Measurements from ENCODE around the gene AKT3.

The AKT3 gene

GRCh38 chr1:243732637-243733036, 117.4 kb downstream of the AKT3 start:
- no peak for DNase-seq (ENCODE audit: low read depth in 2 of 2)

DNA sequence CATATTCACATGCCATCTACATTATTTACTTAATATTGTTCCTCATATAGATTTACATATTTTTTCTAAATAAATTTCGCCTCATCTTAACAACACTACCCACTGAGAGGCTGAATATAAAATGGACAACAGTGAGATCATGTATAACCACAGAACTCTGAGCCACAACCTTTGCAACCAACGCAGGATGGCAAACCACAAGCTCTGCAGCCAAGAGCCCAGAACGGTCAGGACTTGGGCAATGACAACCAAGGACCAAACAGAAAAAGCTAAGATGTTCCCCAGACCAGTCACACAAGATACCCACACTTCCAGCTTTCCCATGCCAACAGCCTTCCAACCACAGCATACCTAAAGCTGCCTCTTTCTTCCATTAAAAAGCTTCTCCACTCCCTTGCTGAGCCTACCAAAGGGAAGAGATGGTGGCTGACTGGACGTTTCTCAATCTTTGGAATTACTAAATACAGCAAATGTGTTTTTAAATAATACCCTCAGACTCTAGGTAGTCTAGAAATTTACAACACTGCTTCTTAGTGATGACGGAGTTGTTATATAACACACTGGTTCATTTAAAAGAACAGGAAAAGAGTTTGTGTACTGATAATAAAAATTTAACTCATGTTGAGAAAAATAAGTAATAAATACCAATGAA, 117.9 kb downstream of the AKT3 start:
- DNase-seq (ENCODE audit: low read depth in 2 of 2), result no peak

DNA sequence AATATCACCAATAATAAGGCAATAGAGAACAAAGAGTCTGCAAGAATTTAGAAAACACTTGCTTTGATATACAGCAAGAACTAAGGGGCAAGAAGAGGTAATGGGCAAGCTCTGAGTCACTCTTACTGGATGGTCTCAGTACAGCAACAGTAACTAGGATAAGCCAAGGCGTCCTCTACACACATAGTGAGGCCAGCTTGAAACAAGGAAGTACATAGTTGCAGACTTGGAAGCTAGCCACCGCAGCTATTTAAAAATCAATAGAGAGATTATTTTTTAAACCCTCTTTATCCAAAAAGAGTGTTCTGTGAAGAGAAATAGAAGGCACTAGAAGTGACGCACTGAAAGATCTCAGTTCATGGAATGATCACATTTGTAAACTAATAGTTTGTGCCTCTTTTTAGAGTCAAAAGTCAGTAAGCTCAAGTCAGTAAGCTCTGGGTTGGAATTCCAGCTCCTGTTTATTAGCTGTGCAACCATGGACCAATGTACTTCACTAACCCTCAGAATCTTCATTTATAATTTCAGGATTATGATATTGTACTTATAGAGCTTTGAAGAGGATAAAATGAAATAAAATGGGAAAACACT, 118.6 kb downstream of the AKT3 start:
- no peak for DNase-seq (ENCODE audit: low read depth in 2 of 2)

- no peak for DNase-seq (ENCODE audit: low read depth in 2 of 2)
These were observed 119.4 kb downstream of the AKT3 start for GRCh38 chr1:243730487-243731150.

- DNase-seq (ENCODE audit: low read depth in 2 of 2), result no peak
These were observed 120.1 kb downstream of the AKT3 start for GRCh38 chr1:243729956-243730355.

DNA sequence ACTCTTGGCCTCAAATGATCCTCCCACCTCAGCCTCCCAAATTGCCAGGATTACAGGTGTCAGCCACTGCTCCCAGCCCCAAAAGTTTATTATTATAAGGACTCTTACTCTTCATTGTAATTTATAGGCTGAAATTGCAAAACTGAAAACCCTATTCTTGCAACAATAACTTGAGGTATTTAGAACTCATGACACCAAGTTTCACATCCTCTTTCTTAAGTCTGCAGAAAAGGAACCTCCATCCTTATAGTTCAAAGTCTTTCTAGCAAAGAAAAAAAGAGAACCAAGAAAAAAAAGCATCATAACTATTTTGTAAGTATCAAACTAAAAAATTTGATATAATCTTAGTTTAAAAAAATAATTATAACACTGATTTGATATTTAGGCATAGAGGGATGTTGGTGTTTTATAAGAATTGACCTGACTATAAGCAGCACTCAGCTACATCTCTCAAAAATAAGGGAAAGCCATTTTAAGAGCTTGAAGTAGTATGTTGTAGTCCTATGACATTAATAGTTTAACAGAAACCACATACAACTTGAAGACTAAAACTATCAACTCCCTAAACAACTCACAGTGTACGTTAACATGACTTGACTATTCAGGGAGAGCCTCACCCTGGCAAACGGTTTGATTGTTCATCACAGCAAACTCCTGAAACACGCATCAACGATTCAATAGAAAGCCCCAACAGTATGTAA, 122.4 kb downstream of the AKT3 start:
- no peak for DNase-seq (ENCODE audit: low read depth in 2 of 2)

DNA sequence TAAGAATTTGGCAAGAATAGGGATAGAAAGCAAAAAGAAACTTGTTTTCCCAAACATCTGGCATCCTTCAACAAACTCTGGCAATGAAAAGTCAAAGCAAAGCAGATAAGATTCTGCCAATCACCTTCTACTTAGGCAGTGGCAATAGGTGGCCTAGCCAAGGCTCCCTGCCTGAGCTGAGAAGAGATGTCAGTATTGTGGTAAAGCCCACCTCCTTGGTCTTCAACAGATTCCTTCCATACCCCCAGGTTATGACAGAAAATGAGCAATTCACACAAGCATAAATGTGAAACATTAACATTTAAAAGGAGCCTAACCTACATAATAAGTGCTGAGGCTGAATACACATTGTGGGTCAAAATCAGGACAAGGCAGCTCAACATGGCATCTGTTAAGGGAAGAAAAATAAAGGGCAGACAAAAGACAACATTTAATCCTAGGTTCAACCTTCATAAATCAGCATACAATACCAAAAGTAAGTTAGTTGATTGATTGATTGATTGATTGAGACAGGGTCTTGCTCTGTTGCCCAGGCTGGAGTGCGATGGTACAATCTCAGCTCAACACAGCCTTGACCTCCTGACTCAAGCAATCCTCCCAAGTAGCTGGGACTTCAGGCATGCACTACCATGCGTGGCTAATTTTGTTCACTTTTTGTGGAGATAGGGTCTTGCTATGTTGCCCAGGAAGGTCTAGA, 123.1 kb downstream of the AKT3 start:
- no peak for DNase-seq (ENCODE audit: low read depth in 2 of 2)

DNA sequence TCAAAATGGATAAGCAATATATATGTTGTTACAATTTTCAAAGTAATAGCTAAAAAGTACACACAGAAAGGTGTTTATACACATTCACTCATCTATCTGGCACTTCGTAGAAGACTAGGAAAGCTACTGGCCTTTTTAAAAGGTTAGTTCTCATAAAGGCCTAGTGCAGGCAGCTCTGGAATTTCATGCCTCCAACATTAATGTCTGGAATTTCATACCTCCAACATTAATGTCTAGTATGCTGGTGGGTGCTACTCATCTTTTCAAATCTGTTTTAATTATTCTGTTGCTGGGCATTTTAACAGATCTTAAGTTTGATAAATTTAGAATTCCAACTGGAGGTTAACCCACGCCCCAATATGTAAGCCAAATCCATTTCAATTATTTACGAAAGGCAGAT, 124.2 kb downstream of the AKT3 start:
- no peak for DNase-seq (ENCODE audit: low read depth in 2 of 2)

GRCh38 chr1:243725075-243725474, 125.0 kb downstream of the AKT3 start:
- no peak for DNase-seq (ENCODE audit: low read depth in 2 of 2)

GRCh38 chr1:243723458-243724043, 126.5 kb downstream of the AKT3 start:
- DNase-seq (ENCODE audit: low read depth in 2 of 2), result no peak

DNA sequence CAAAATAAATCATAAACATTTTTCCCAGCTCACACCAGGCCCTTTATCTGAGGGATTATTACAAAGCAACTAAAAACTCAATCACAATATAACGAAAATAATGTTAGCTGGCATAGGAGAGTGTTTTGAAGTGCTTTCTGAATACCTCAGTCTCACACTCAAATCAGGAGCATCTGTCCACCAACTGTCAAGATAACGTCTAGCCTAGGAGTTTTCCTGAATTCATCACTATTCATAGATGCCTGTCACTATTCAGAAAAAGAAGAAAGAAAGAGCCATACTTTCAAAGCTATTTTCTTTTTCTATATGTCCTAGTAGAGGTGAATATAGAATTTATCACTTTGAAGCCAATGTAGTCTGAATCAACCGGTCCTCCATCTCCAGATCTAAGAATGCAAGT, 127.0 kb downstream of the AKT3 start:
- no peak for DNase-seq (ENCODE audit: low read depth in 2 of 2)

DNA sequence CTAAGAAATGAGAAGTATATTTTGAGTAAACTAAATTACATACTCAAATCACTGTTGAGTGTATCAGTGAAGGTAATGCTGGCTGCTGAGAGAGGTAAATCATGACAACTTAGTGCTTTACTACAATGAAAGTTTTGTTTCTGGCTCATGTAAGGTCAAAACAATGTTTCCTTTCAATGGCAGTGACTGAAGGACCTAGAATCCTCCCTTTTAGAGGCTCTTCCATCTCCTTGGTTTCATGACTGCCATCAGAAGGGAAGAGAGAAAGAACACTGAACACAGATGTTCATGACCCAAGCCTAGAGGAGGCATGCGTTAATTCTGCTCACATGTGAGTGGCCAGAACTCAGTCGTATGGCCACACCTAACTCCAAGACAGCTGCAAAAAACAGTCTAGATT, 130.6 kb downstream of the AKT3 start:
- no peak for DNase-seq (ENCODE audit: low read depth in 2 of 2)

GRCh38 chr1:243718893-243719292, 131.2 kb downstream of the AKT3 start:
- DNase-seq (ENCODE audit: low read depth in 2 of 2), result no peak

- DNase-seq (ENCODE audit: low read depth in 2 of 2), result no peak
These were observed 132.0 kb downstream of the AKT3 start for GRCh38 chr1:243718022-243718421.

- DNase-seq (ENCODE audit: low read depth in 2 of 2), result no peak
These were observed 133.1 kb downstream of the AKT3 start for GRCh38 chr1:243716906-243717305.

- DNase-seq (ENCODE audit: low read depth in 2 of 2), result no peak
These were observed 134.8 kb downstream of the AKT3 start for GRCh38 chr1:243715285-243715684.

- DNase-seq (ENCODE audit: low read depth in 2 of 2), result no peak
These were observed 136.4 kb downstream of the AKT3 start for GRCh38 chr1:243713470-243714186.

GRCh38 chr1:243712941-243713340, 137.1 kb downstream of the AKT3 start:
- no peak for DNase-seq (ENCODE audit: low read depth in 2 of 2)

- DNase-seq (ENCODE audit: low read depth in 2 of 2), result no peak
These were observed 137.8 kb downstream of the AKT3 start for GRCh38 chr1:243712242-243712641.

GRCh38 chr1:243710467-243710866, 139.6 kb downstream of the AKT3 start:
- DNase-seq (ENCODE audit: low read depth in 2 of 2), result no peak

DNA sequence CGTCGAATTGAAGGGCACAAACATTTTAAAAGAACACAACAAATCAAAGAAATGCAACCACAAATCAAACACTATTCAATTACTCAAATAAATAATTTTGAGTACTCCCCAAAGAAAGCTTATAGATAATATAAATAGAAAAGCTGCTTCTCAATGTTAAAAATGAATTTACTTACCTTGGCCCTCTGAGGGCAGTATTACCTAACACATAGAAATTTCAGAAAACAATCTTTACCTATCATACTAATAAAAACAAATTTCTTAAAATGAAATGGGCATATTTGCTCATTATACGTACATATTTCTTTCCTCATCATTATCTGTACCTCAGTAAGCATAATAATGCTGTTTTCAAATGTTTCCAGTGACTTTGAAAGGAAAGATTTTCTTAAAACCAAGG, 141.8 kb downstream of the AKT3 start:
- DNase-seq (ENCODE audit: low read depth in 2 of 2), result no peak
